HL-60 (cell line): ENCODE data around the gene CACNA1D.

Experiments
- POLR2AphosphoS5 ChIP-seq: IDR thresholded peaks from 2 replicates; pipeline ENCODE4 v1.6.1; 2012; ENCODE audit warnings: low read depth
- REST ChIP-seq: IDR thresholded peaks from 2 replicates; pipeline ENCODE4 v1.6.1; 2012; ENCODE audit warnings: low read depth; ENCODE audit not compliant: insufficient replicate concordance

- TF ChIP-seq POLR2AphosphoS5 (no peak), REST (no peak)
These were observed 28.9 kb downstream of the CACNA1D start for GRCh38 chr3:53523346-53523745.
